Colonic mucosa (tissue), 4 donors: ENCODE data around the gene FCN2. TPM values are rescaled to one million over a fixed set of nuclear protein-coding genes. Genes with fewer than 3 reads are reported as not detected.

Experiments used
- DNase-seq: peaks from one replicate; pipeline ENCODE4 v3.0.0-alpha.2; 2020
- H3K27ac ChIP-seq: fragments of 200-600 bp; one replicate; pipeline ENCODE4 v1.8.0; 2021
- H3K27me3 ChIP-seq: fragments of 200-600 bp; one replicate; pipeline ENCODE4 v1.8.0; 2021
- H3K36me3 ChIP-seq: fragments of 200-600 bp; one replicate; pipeline ENCODE4 v1.8.0; 2021
- H3K4me1 ChIP-seq: fragments of 200-600 bp; one replicate; pipeline ENCODE4 v1.8.0; 2021; ENCODE audit warnings: mild to moderate bottlenecking
- H3K4me3 ChIP-seq: fragments of 200-600 bp; one replicate; pipeline ENCODE4 v1.8.0; 2021
- H3K9ac ChIP-seq, 2 donors: one replicate each; pipeline ENCODE4 v1.7.0; 2013; ENCODE audit warnings: control low read depth in 2 of 2, low read depth in 2 of 2, low read length in 2 of 2
- H3K9me3 ChIP-seq: fragments of 200-600 bp; one replicate; pipeline ENCODE4 v1.8.0; 2021
- intact Hi-C: fragments of 100-400 bp; cut with DNase I; formaldehyde crosslinking; loops from one replicate; pipeline ENCODE4 v1.14.1; 2022
- total RNA-seq, 2 donors: library from RNA; stranded (reverse); fragmentation: NEBNext Ultra II Directional in 1 of 2; extraction: Animal tissue kit (Norgen Biotek cat#: 25700) in 1 of 2; gene quantifications; one replicate each; pipeline ENCODE4 v1.2.1, GENCODE V29; 2021
- TF ChIP-seq, protein P1 (sequence below): fragments of 200-600 bp; IDR thresholded peaks from one replicate; pipeline ENCODE4 v1.8.0; 2022; ENCODE audit warnings: antibody characterized with exemption, mild to moderate bottlenecking
- donor health status: healthy.
- donor health status: DM: no; HTN: no; CAD: no.
- donor health status: DM: no; HTN: no; CAD: no.

The FCN2 gene
- total RNA-seq, 2 donors from 2014 or later: not detected

DNA sequence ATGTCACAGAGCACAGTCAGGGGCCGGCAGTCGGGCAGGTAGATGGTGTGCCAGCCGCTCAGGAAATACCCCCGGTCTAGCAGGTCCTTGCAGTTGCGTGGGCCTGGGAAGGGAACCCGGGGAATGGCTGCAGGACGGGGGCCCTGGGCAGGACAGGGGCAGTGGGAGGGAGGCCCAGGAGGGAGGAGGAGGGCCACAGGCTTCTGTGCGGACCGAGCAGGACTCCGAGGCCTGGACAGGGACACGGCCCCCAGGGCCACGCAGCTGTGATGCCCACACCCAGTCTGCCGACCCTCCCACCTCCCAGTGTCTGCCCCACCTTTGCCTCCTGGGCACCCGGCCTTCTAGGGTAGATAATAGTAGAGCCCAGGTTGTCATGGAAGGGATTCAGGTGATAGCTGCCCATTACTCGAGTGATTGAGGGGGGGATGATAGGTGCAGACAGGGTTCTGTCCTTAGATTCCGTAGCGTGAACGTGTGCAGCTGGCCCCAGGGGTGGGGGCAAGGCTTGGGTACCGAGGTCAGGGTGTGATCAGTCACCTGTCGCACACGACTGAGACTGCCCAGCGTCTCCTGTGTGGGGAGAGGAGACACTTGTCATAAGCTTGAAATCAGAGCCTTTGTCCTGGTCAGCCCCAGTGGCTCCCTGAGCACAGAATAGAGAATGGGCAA is 32.6 kb downstream of the FCN2 start:
- TF ChIP-seq, protein P1, sequence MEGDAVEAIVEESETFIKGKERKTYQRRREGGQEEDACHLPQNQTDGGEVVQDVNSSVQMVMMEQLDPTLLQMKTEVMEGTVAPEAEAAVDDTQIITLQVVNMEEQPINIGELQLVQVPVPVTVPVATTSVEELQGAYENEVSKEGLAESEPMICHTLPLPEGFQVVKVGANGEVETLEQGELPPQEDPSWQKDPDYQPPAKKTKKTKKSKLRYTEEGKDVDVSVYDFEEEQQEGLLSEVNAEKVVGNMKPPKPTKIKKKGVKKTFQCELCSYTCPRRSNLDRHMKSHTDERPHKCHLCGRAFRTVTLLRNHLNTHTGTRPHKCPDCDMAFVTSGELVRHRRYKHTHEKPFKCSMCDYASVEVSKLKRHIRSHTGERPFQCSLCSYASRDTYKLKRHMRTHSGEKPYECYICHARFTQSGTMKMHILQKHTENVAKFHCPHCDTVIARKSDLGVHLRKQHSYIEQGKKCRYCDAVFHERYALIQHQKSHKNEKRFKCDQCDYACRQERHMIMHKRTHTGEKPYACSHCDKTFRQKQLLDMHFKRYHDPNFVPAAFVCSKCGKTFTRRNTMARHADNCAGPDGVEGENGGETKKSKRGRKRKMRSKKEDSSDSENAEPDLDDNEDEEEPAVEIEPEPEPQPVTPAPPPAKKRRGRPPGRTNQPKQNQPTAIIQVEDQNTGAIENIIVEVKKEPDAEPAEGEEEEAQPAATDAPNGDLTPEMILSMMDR: no peak
- H3K9me3 ChIP-seq: no peaks in the 10 kb centered on the region
- DNase-seq: no peak
- H3K36me3 ChIP-seq: no peaks in the 10 kb centered on the region
- no peak overlapping the region for H3K27ac ChIP-seq
- intact Hi-C loops: no loop called here
- no peaks in the 10 kb centered on the region for H3K4me1 ChIP-seq
- no peak overlapping the region for H3K4me3 ChIP-seq
- no peak overlapping the region for H3K9ac ChIP-seq
- H3K27me3 ChIP-seq: no peaks in the 10 kb centered on the region

DNA sequence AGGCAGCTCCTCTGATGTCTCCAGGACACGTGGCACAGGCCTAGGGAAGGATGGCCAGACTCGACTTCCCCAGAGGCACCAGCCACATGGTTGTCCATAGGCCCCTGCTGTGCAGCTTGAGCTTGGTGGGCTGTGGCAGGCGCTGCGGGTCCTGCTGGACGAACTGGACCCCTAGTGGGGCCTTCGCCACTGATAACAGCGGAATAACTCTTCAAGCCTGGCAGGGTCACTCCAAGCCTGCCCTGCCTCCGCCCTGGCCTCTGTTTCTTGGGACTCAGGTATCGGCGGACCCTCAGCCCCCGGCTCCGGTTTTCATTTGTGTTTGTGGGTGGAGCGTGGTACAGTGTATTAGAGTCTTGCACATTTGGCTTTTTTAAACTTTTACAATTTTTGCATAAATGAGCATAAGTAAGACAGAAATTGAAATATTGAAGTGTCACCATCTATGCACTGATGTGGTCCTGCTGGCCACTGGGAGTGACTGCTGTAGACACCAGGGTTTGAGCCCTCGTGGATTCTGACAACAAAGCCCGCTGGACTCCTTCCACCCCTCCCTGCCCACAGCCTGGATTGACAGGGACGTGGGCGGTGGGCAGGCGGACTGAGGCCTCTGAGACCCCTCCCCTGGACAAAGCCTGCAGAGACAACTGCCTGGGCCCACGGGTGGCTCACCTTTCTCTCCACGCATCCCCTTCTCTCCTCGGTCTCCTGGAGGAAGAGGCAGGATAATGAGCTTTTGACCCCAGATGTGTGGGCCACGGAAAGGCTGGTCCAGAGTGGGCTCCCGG is 33.3 kb downstream of the FCN2 start:
- H3K4me3 ChIP-seq: no peak overlapping the region
- no peaks in the 10 kb centered on the region for H3K9me3 ChIP-seq
- H3K9ac ChIP-seq: no peak overlapping the region
- intact Hi-C loops: no loop called here
- no peaks in the 10 kb centered on the region for H3K36me3 ChIP-seq
- H3K27ac ChIP-seq: no peak overlapping the region
- no peaks in the 10 kb centered on the region for H3K27me3 ChIP-seq
- TF ChIP-seq, protein P1: no peak
- no peak for DNase-seq
- no peaks in the 10 kb centered on the region for H3K4me1 ChIP-seq

DNA sequence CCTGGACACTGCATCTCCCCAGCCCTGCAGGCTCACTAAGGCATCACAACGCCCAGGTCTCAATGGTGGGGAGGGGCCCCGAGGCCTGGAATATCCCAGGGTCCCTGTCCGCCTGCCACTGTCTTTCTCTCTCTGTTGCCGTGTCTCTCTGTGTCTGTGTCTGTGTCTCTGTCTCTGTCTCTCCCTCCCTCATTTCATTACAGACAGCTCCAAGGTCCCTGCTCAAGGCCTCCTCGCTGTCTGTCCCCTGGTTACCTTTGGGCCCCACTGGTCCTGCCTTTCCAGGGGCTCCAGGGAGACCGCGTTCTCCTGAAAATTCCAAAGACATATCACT is 33.9 kb downstream of the FCN2 start:
- peak; percentile 6 for DNase-seq
- H3K36me3 ChIP-seq: no peaks in the 10 kb centered on the region
- no peak overlapping the region for H3K4me3 ChIP-seq
- no peak overlapping the region for H3K9ac ChIP-seq
- H3K9me3 ChIP-seq: no peaks in the 10 kb centered on the region
- TF ChIP-seq, protein P1: no peak
- intact Hi-C loops: no loop called here
- no peaks in the 10 kb centered on the region for H3K4me1 ChIP-seq
- H3K27ac ChIP-seq: no peak overlapping the region
- no peaks in the 10 kb centered on the region for H3K27me3 ChIP-seq

DNA sequence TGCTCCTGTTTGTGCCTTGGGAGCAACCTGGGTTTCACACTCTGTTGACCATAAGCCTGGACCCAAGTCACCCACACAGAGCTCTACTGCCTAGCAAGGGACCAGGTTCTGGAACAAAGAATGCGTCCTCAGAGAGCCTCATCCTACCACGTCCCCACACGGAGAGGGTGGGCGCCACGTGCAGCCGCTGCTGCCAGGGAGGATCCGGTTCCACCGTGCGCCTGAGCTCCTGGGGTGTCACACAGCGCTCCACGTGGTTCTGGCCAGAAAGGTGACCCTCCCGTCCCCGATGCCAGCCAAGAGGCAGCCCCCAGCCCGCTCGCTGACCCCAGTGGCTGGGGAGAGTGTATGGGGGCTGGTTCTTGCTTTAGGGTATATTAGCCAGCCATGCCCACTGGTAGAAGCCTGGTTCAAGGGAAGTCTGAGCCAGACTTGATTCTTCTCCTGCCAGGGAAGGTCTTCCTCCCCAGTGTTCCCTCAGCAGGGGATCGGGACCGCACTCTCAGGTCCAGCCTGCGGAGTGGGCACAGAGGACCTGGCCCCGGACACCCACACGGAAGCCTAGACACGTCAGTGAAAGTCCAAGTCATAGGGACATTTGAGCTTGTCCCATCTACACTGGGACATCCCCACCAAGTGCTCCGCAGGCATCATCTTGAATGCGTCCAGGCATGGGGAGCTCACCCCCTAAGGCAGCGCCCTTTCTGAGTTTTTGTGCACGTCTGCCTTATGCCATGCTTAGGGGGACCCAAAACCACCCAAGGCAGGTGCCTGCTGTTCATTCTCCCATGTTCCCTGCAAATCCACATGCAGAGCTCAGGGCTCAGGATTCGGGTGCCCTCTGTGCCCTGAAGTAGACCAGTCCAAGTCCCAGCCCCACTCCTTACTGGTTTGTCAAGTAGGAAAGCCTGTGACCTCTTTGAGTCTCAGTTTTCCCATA is 34.7 kb downstream of the FCN2 start:
- Histone ChIP-seq H3K4me3 (no peak overlapping the region), H3K27me3 (no peaks in the 10 kb centered on the region), H3K9me3 (no peaks in the 10 kb centered on the region), H3K27ac (no peak overlapping the region), H3K4me1 (no peaks in the 10 kb centered on the region), H3K9ac (no peak overlapping the region), H3K36me3 (no peaks in the 10 kb centered on the region)
- intact Hi-C loops: no loop called here
- TF ChIP-seq, protein P1: no peak
- DNase-seq: peak; percentile 12

DNA sequence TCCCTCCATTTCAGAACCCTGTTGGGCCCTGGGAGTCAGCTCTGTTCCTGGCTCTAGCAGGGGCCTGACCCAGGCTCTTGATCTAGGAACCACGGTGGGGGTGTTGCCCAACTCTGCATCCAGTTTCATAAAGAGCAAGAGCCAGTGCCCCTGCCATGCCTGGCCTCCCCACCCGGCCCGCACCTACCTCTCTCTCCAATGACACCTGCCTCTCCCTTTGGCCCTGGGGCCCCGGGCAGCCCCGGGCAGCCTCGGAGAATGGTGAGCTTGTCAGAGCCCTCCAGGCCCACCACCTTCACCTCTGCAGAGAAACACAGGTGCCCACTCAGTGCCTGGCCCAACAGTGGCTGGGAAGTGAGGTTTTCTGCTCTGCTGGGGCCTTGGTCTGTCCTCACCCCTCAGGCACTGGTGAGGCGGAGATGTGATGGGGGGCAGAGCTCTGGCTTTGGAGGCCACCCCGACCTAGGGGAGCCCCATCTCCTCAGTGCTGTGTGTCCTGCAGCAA is 35.6 kb downstream of the FCN2 start:
- Histone ChIP-seq H3K36me3 (no peaks in the 10 kb centered on the region), H3K27ac (no peak overlapping the region), H3K4me3 (no peak overlapping the region), H3K4me1 (no peaks in the 10 kb centered on the region), H3K9me3 (no peaks in the 10 kb centered on the region), H3K9ac (no peak overlapping the region), H3K27me3 (no peaks in the 10 kb centered on the region)
- DNase-seq: peak; percentile 9
- intact Hi-C loops: no loop called here
- TF ChIP-seq, protein P1: no peak
